ENCODE data around the gene MIPOL1. TPM values are rescaled to one million over a fixed set of nuclear protein-coding genes. Genes with fewer than 3 reads are reported as not detected.

The MIPOL1 gene
- total RNA-seq, 1 experiment from 2014 or later = 15.4 TPM

- CTCF ChIA-PET = no interaction called here
- BruUV-seq (replicated peaks) = no TSS peak
- intact Hi-C loops (cut with micrococcal nuclease) = no loop called here
Measured at GRCh38 chr14:37452323-37452722, 254.6 kb downstream of the MIPOL1 start.

GRCh38 chr14:37453985-37454384 is 256.2 kb downstream of the MIPOL1 start:
- no peaks in the 10 kb centered on the region for H3K27me3 ChIP-seq (ENCODE audit: insufficient read depth, low read length)
- POLR2A ChIA-PET = no interaction called here
- no peaks in the 10 kb centered on the region for H3K36me3 ChIP-seq (ENCODE audit: control insufficient read depth in 1 of 2, insufficient read depth in 2 of 2, low read length in 2 of 2)
- H3K9me3 ChIP-seq (ENCODE audit: control insufficient read depth in 1 of 2, insufficient read depth in 1 of 2, low read depth in 1 of 2, low read length in 2 of 2) = no peaks in the 10 kb centered on the region
- DNase-seq (ENCODE audit: low read depth, low spot score) = no peak
- TF ChIP-seq ELF1 (IDR thresholded peaks at IDR 0.05; ENCODE audit: borderline replicate concordance, low read depth) (no peak), SP1 (IDR thresholded peaks at IDR 0.05; ENCODE audit: low read depth) (no peak), RAD21 (IDR thresholded peaks at IDR 0.05; ENCODE audit: low read depth) (no peak), JUND (IDR thresholded peaks at IDR 0.05) (no peak), YY1 (IDR thresholded peaks at IDR 0.05; ENCODE audit: extremely low read depth, insufficient replicate concordance, low read depth, low read length) (no peak), CEBPB (IDR thresholded peaks at IDR 0.05; ENCODE audit: low read depth) (no peak), FOSL1 (IDR thresholded peaks at IDR 0.05; ENCODE audit: low read depth) (no peak), EZH2 (IDR thresholded peaks at IDR 0.05) (no peak), ZNF274 (IDR thresholded peaks at IDR 0.05; ENCODE audit: low read depth, low read length) (no peak), EGR1 (IDR thresholded peaks at IDR 0.05; ENCODE audit: low read depth) (no peak), CTCF (IDR thresholded peaks at IDR 0.05 in 2 of 3, conservative IDR thresholded peaks at IDR 0.05 in 1 of 3; ENCODE audit: borderline replicate concordance in 1 of 3, insufficient read depth in 1 of 3, low read depth in 2 of 3, low read length in 2 of 3) (no peak)
- no peak for ATAC-seq
- no peaks in the 10 kb centered on the region for H3K79me2 ChIP-seq (ENCODE audit: insufficient read depth, low read length)
- intact Hi-C loops (cut with micrococcal nuclease) = no loop called here
- CTCF ChIA-PET = no interaction called here
- H3K4me2 ChIP-seq (ENCODE audit: low read length) = no peak overlapping the region
- no peak overlapping the region for H3K9ac ChIP-seq (ENCODE audit: low read length)
- H2AFZ ChIP-seq (ENCODE audit: low read depth, low read length, poor library complexity, severe bottlenecking) = no peak overlapping the region
- H3K27ac ChIP-seq (ENCODE audit: low read depth, low read length) = no peak overlapping the region
- H3K4me1 ChIP-seq (ENCODE audit: control insufficient read depth in 1 of 2, insufficient read depth in 2 of 2, low read length in 2 of 2) = no peaks in the 10 kb centered on the region
- H4K20me1 ChIP-seq (ENCODE audit: insufficient read depth) = no peaks in the 10 kb centered on the region
- H3K4me3 ChIP-seq (replicated peaks in 1 of 2; ENCODE audit: low read depth in 1 of 2, low read length in 2 of 2) = no peak overlapping the region
- no peaks in the 10 kb centered on the region for H3K9me2 ChIP-seq (ENCODE audit: insufficient read depth)
- BruUV-seq (replicated peaks) = no TSS peak
- RAD21 ChIA-PET (ENCODE audit: low non-redundant PET in 1 of 2, low total read pairs in 2 of 2, uncharacterized antibody in 2 of 2, unreplicated experiment in 2 of 2) = no interaction called here

More at GRCh38 chr14:37452323-37452722, 254.6 kb downstream of the MIPOL1 start:
- RAD21 ChIA-PET (ENCODE audit: low non-redundant PET in 1 of 2, low total read pairs in 2 of 2, uncharacterized antibody in 2 of 2, unreplicated experiment in 2 of 2) = no interaction called here
- Histone ChIP-seq H3K79me2 (ENCODE audit: insufficient read depth, low read length) (no peaks in the 10 kb centered on the region), H4K20me1 (ENCODE audit: insufficient read depth) (no peaks in the 10 kb centered on the region), H3K9ac (ENCODE audit: low read length) (no peak overlapping the region), H3K9me2 (ENCODE audit: insufficient read depth) (no peaks in the 10 kb centered on the region), H2AFZ (ENCODE audit: low read depth, low read length, poor library complexity, severe bottlenecking) (no peak overlapping the region), H3K36me3 (ENCODE audit: control insufficient read depth in 1 of 2, insufficient read depth in 2 of 2, low read length in 2 of 2) (no peaks in the 10 kb centered on the region), H3K9me3 (ENCODE audit: control insufficient read depth in 1 of 2, insufficient read depth in 1 of 2, low read depth in 1 of 2, low read length in 2 of 2) (no peaks in the 10 kb centered on the region), H3K27ac (ENCODE audit: low read depth, low read length) (no peak overlapping the region), H3K4me3 (replicated peaks in 1 of 2; ENCODE audit: low read depth in 1 of 2, low read length in 2 of 2) (no peak overlapping the region), H3K4me2 (ENCODE audit: low read length) (no peak overlapping the region), H3K4me1 (ENCODE audit: control insufficient read depth in 1 of 2, insufficient read depth in 2 of 2, low read length in 2 of 2) (no peaks in the 10 kb centered on the region), H3K27me3 (ENCODE audit: insufficient read depth, low read length) (no peaks in the 10 kb centered on the region)
- TF ChIP-seq CEBPB (IDR thresholded peaks at IDR 0.05; ENCODE audit: low read depth) (no peak), EZH2phosphoT487 (IDR thresholded peaks at IDR 0.05; ENCODE audit: borderline replicate concordance) (no peak), SRF (IDR thresholded peaks at IDR 0.05; ENCODE audit: low read depth) (no peak), TCF7L2 (IDR thresholded peaks at IDR 0.05; ENCODE audit: borderline replicate concordance, extremely low read depth, insufficient read depth, insufficient read length) (no peak), SP1 (IDR thresholded peaks at IDR 0.05; ENCODE audit: low read depth) (no peak), POLR2A (IDR thresholded peaks at IDR 0.05; ENCODE audit: borderline replicate concordance, extremely low read depth, insufficient read depth, insufficient read length) (no peak)
- DNase-seq (ENCODE audit: low read depth, low spot score) = no peak
- POLR2A ChIA-PET = no interaction called here
- no peak for ATAC-seq

All from HCT116 (cell line).